ENCODE results near the gene TOR3A.
A peak's percentile ranks its signal among the peaks of the same experiment; 100 is the strongest.
"Not testable (repeated sequence)": the region's sequence is repeated elsewhere in the genome, so short reads cannot be mapped to it uniquely, and the experiment has no call there.

The TOR3A gene, protein sequence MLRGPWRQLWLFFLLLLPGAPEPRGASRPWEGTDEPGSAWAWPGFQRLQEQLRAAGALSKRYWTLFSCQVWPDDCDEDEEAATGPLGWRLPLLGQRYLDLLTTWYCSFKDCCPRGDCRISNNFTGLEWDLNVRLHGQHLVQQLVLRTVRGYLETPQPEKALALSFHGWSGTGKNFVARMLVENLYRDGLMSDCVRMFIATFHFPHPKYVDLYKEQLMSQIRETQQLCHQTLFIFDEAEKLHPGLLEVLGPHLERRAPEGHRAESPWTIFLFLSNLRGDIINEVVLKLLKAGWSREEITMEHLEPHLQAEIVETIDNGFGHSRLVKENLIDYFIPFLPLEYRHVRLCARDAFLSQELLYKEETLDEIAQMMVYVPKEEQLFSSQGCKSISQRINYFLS

GRCh38 chr1:179081687-179082332 is at the start of gene TOR3A:
TOR3A (plus strand) TSS chr1:179082070; CDS start chr1:179082129, 59 bp downstream.
- DNase-seq: peak; percentile 86

DNA sequence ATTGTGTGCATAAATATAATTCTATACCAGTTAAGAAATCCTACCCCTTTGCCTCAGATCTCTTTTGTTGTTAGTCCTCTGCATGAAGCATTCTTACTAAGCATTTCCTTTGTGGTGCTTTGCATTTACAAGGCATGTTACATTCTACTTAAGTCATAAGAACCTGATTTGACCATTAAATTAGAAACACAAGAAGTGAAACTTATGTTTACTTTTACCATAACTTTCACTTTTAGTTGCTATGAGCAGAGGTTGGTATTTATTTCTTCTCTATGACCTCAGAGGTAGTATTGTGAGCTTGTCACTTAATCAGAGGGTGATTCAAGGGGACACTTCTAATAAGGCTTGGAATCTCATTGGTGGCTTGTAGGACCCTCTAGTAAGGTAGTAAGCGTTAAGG is 47.1 kb upstream of the TOR3A start:
- peak; percentile 51 for DNase-seq

DNA sequence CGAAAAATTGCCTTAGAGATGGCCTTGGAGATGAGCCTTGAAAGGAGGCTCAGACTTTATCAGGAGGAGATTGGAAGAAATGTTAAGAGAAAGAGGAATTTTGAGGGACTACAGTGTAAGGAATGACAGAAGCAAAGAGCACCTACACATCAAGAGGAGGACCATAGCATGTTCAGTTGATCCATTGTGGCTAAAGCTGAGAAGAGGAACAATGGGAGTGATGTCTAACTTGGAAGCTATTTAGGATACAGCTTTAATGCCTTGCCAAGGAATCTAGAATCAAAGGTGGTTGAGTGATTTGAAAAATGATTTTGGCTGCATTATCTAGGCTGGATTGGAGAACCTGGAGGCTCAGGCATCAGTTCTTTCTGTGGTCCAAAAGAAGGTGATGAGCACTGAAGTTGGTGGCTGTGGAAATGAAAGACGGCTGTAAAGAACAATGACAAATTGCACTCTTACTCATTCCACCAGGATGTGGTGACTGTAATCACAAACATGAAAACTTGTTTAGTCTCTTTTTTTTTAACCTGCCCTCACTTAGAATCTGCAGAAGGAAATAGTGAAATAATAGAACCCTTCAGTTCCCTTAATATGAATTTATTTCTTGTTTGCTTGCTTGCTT is 44.9 kb upstream of the TOR3A start:
- DNase-seq: peak; percentile 74

DNA sequence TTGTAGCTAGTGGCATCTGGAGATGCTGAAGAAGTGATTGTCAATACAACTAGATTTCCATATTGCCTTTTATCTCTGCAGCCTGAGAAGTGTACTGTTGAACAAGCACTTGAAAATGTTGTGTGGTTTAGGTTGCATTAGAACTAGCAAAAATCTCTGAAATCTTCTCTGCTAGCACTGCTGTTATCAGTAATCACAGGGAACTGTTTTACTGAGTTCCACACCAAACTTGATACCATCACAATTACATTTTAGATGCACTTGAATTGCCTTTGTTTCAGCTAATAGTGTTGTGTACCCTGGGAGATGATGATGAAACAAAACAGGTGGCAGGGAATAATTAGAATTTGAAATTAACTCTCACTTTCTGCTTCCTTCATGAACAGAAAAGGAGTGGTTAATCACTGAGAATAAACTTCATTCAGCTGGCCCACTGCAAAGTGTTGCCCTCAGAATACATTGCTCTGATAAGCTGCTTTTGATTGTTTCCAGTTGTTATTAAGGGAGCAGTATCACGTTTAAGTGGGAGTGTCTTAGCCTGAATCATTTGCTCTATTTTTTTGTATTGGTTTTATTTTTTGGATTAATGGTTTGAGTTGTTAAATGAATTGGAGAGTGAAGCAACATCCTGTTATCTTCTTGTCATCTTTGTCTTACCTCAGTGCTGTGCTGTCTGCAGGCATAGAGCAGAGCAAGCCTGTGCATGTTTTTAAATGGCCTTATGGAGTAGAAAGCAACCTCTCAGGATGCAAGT is 43.2 kb upstream of the TOR3A start:
- peak; percentile 6 for DNase-seq

GRCh38 chr1:179039502-179040174 is 42.2 kb upstream of the TOR3A start:
- not testable (repeated sequence) for DNase-seq

GRCh38 chr1:179040175-179040551 is 41.7 kb upstream of the TOR3A start:
- not testable (repeated sequence) for DNase-seq

- DNase-seq: no peak
Measured at GRCh38 chr1:179042087-179042486, 39.8 kb upstream of the TOR3A start.

DNA sequence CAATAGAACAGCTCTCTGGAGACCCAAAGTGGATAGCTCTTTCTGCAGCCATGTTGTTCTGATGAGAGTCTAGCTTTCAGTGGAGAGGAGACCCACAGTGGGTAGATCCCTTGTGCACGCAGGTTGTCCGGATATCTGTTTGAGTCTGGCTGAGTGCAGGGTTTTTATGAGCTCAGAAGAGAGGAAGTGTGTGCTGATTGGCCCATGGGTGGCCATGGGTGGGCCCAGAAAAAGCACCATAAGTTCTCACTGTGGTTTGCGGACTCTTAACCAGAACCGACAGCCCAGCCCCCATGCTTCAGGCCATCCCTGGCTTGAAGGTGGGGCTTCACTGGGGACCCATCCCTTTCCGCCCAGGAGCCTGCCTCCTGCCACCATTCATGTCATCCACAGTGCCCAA is 39.2 kb upstream of the TOR3A start:
- DNase-seq: no peak

DNA sequence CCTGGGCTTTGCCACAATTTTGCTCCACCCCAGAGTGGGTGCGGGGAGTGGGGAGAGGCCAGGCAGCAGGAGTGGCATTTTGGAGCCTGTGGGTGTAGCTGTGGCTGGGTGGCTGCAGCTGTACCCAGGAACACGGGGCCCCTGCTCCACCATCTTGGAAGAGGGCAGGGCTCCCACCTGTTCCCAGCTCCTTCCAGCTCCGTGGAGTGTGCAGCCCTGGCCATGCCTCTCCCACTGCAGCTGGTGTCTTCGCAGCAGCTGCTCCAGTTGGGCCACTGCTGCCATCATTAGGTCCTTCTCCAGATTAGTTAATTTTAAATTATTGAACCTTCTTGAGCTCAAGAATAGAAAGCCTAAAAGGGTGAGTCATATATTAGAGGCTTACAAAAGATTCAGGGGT is 38.6 kb upstream of the TOR3A start:
- DNase-seq: no peak

GRCh38 chr1:179043907-179044306 is 38.0 kb upstream of the TOR3A start:
- no peak for DNase-seq

DNA sequence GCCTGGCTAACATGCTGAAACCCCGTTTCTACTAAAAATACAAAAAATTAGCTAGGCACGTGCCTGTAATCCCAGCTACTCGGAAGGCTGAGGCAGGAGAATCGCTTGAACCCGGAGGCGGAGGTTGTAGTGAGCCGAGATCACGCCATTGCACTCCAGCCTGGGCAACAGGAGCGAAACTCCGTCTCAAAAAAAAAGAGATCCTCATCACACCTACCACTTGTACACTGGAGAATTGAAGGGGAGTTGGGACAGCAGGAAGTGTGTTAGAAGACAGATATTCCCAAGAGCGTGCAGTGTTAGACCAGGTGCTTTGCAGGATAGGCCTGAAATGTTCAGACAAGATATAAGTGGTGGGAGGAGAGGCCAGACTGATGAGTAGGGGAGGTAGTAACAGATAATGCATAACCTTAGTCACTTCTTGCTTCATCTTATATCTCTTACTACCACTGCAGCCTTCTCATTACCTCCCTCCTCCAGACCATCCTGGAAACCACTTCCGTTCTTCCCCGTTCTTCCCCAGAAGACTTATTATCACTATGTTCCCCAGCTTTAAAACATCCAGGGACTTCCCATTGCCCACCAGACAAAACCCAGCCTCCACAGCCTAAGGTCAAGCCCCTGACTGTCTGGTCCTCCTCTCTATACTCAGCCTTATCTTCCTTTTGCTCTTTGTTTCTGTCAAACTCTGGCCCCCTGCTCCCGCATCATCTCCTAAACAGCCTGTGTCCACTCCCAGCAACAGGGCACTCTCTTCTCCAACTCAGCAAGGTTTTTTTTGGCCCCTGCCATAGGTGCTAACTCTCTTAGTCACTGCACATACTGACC is 34.8 kb upstream of the TOR3A start:
- peak; percentile 19 for DNase-seq

DNA sequence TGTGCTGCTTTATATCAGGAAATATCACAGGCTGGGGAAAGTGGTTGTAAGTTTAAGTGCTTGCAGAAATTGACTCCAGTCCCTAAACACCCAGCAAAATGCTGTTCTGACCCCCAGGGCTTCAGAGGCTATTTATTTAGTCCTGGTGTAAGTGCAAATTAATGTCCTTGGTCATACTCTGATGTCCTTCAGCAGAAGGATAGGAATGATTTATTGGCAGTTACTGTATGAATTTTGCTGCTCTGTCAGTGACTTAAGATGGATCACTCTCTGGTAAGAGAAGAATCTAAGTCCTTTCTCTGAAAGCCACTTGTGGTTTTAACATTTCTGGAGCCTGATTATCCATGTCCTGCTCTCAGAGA is 34.3 kb upstream of the TOR3A start:
- DNase-seq: peak; percentile 40

DNA sequence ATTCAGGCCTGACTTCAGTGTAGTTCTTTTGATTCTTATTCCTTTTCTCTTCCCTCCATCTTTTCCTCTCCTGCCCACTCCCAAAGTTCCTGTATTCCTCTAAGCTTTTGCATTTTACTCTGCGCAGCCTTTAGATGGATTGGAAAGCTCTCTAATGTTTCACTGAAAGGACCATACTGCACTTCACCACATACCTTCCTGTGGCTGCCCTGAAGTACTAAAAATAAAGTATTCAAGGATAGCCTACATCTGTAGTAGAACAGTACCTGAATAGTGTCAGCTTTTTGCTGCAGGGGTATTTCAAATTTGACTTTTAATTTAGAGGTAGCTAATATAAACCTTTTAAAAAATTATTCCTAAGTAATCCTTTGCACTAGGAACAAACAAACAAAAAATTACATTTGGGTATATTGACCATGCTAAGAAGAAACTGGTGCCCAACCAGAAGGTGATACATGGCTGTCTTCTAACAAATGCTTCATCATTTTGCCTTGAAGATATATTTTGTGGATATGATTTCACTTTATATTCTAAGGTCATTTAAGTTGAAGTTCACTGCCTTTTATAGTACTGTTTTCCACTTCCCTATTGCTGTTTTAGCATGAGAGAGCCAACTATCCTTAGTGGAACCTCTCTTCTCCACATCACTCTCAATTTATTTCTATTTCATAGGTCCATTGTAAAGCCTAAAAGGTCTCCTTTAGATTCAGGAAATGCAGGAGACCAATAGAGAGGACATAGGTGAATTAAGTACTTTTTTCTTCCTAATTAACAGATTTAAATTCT is 33.3 kb upstream of the TOR3A start:
- DNase-seq: no peak

- DNase-seq: no peak
Measured at GRCh38 chr1:179052776-179053175, 29.1 kb upstream of the TOR3A start.

DNA sequence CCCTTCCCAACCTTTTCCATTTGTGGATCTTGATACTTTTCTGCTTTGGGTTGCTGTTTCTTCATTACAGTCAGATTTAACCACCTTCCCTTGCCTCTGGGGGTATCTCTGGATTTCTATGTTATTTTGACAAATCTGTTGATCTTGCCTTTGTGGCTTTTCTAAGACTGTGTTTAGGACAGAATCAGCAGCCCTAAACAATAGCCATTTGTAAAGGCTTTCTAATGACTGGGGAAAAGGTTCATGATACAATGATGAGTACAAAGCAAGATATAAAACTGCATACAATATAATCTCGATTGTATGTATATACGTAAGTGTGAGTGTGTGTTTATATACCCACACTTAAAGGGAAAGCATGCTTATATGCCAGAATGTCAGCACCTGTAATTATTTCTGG is 28.4 kb upstream of the TOR3A start:
- DNase-seq: no peak

DNA sequence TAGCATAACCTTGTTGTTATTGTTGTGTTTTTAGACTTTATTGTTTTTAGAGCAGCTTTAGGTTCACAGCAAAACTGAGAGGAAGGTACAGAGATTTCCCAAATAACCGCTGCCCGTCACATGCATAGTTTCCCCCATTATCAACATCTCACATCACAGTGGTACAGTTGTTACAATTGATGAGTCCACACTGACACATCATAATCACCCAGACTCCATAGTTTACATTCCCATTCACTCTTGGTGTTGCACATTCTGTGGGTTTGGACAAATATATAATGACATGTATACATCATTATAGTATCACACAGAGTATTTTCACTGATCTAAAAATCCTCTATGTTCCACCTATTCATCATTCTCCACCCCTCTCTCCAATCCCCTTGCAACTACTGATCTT is 25.9 kb upstream of the TOR3A start:
- peak; percentile 66 for DNase-seq

DNA sequence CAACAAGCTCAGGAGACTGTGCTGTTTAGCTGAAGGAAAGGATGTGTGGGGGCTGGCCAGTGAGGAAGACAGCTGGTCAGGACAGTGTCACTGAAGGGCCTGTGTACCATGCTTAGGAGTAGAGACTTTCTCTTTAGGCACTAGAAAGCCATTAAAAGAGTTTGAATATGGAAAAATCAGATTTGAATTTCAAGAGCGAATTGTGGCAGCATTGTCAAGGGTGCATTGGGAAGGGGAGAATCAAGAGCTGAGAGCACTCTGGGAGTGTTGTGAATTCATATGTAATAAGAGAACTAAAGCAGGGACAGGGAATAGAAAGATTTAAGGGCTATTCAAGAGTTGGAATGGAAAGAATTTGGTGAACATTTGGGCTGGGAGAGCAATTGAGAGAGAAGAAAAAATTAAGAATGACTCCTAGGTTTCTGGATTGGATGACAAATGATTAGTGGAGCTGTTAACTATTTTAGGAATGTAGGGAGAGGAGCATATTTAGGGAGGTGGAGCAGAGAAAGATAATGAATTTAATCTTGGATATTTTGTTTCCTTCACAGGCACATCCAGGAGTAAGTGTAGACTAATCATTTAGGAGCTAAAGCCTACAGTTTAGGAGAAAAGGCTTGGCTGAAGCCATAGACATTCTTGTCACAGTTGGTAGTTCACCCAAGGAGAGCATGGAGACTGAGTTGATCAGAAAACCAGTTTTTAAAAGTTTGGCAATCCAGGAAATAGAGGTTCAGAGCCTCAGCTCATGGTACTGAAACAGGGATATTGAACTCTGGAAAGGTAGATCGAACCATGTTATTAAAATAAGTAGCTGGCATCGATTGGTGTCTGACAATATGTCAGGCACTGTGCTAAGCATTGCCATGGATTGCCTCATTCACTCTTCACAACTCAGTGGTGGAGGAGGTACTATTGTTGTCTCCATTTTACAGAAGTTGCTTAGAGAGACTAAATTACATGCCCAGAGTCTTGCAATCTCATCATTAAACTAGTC is 23.1 kb upstream of the TOR3A start:
- peak; percentile 89 for DNase-seq

- DNase-seq: no peak
Measured at GRCh38 chr1:179061360-179062282, 20.2 kb upstream of the TOR3A start.

DNA sequence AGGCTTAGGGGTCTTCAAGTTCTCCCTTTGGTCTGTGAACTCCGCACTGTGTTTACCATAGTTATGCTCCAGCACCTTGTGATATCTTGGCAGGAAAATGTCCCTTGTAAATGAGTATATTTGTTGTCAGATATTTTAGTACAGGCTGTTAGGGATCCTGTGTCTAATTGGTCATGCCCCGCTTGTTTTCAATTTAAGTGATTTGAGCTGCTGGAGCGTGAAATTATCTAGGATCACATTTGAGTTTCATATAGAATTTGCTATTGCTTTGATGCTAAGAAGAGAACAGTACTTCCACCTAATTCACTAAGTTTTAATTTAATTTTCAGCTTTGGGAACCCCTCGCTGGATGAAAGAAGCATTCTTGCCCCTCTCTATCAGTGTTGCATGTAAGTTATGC is 15.4 kb upstream of the TOR3A start:
- DNase-seq: no peak
